Upper lobe of right lung (tissue), 1 donor: Measurements from ENCODE around the gene FBXO44. TPM values are rescaled to one million over a fixed set of nuclear protein-coding genes. Genes with fewer than 3 reads are reported as not detected.

ENCODE experiments used
- ATAC-seq: fragments of 200-7000 bp; cut with Tn5 transposase; one replicate; pipeline ENCODE4 v1.9.1; 2020; ENCODE audit warnings: mild to moderate bottlenecking, moderate library complexity
- DNase-seq: peaks from one replicate; pipeline ENCODE4 v3.0.0-alpha.2; 2020
- H3K27ac ChIP-seq: fragments of 200-600 bp; one replicate; pipeline ENCODE4 v1.8.0; 2022
- H3K27me3 ChIP-seq: fragments of 200-600 bp; one replicate; pipeline ENCODE4 v1.8.0; 2022; ENCODE audit warnings: mild to moderate bottlenecking
- H3K36me3 ChIP-seq: fragments of 200-600 bp; one replicate; pipeline ENCODE4 v1.8.0; 2022
- H3K4me1 ChIP-seq: fragments of 200-600 bp; one replicate; pipeline ENCODE4 v1.8.0; 2022
- H3K4me3 ChIP-seq: fragments of 200-600 bp; one replicate; pipeline ENCODE4 v1.8.0; 2022; ENCODE audit warnings: mild to moderate bottlenecking
- H3K9me3 ChIP-seq: fragments of 200-600 bp; one replicate; pipeline ENCODE4 v1.8.0; 2022
- CTCF ChIP-seq: fragments of 200-600 bp; IDR thresholded peaks from one replicate; pipeline ENCODE4 v1.8.0; 2022; ENCODE audit warnings: antibody characterized with exemption
- intact Hi-C: fragments of 100-400 bp; cut with DNase I; formaldehyde crosslinking; loops from one replicate; pipeline ENCODE4 v1.11.0; 2022
- total RNA-seq: library from RNA; stranded (reverse); fragmentation: NEBNext Ultra II Directional; extraction: Animal tissue kit (Norgen Biotek cat#: 25700); gene quantifications from one replicate; pipeline ENCODE4 v1.2.1, GENCODE V29; 2021
- donor health status: DM: no; HTN: yes; CAD: no; lungs with severe emphysema.

The FBXO44 gene
- total RNA-seq, 1 donor from 2014 or later = 19.8 TPM

DNA sequence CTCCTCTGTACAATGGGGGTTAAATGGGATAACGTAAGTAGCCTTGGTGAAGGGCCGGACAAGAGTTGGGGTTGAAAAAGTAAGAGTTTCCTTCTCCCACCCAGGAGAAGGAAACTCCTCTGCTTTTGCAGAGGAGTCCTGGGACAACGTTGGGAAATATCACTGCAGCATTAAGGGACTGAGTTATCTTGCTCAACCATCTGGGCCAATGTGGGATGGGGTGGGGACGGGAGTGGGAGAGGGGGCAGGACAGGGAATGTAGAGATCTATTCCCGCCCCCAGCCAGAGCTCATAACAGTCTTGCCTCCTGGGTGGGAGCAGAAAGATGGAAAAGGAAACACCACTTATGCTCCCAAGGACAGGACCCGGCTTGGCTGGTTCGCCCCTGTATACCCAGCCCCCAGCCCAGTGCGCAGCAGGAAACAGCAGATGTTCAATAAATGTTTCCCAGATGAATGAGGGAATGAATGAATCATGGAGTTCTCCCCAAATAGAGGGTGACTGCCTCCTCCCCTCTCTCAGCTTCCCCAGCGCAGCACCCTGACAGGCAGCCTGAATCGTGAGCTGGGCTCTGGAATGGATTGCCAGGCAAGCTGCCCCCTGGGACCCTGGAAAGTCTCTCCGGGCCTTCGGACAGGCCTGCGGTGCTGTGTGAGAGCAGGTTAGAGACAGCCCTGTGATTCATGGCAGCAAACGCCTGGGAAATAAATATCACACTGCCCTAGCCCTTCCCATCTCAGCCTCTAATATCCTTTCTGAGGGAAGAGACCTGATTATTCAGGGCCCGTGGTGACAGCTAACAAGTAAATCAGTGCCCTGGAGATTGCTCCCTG lies 25.3 kb upstream of the FBXO44 start:
- DNase-seq (no peak), ATAC-seq (no peak)
- H3K27me3 ChIP-seq = no peaks in the 10 kb centered on the region
- no peak overlapping the region for H3K27ac ChIP-seq
- no peak overlapping the region for H3K4me3 ChIP-seq
- no peaks in the 10 kb centered on the region for H3K4me1 ChIP-seq
- no peaks in the 10 kb centered on the region for H3K9me3 ChIP-seq
- intact Hi-C loops = no loop called here
- no peaks in the 10 kb centered on the region for H3K36me3 ChIP-seq
- TF ChIP-seq CTCF = no peak

DNA sequence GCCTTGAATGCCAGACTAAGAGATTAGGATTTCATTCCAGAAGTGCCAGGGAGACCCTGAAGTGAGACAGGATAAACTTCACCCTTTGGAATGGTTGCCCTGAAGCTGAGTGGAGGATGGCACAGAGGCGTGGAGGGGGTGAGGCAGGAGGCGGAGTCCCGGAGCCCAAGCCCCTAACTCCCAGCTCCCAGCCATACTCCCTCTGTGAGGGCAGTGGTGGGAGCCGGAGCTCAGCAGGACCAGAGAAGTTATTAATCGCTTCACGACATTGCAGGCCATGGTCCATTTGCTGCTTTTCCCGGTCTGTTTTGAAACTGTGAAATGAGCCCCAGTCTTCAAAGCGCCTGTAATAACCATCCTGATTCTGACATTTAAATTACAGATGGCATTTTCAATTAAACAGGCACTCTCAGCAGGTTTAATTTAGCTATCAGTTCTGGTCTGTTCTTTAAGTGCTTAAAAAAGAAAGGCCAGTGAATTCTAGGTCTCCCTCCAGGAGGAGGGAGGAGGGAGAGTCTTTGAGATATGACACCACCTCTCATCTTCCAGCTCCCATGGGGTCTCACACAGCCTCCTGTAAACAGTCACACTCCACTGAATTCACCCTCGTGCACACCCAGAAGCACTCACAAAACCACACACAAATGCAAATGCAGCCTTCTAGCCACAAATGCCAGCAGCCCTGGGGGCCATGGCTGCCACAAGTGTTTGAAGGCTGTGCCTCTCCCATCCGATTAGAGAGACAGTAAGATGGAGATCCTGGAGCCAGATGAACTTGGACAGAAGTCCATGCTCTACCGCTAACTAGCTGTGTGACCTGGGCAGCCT lies 20.1 kb upstream of the FBXO44 start:
- H3K4me3 ChIP-seq = no peak overlapping the region
- ATAC-seq = no peak
- no peaks in the 10 kb centered on the region for H3K9me3 ChIP-seq
- TF ChIP-seq CTCF = no peak
- H3K27me3 ChIP-seq = peaks cover 8% of the 10 kb centered on the region
- no peaks in the 10 kb centered on the region for H3K36me3 ChIP-seq
- DNase-seq = no peak
- H3K4me1 ChIP-seq = no peaks in the 10 kb centered on the region
- H3K27ac ChIP-seq = no peak overlapping the region
- intact Hi-C loops = no loop called here

DNA sequence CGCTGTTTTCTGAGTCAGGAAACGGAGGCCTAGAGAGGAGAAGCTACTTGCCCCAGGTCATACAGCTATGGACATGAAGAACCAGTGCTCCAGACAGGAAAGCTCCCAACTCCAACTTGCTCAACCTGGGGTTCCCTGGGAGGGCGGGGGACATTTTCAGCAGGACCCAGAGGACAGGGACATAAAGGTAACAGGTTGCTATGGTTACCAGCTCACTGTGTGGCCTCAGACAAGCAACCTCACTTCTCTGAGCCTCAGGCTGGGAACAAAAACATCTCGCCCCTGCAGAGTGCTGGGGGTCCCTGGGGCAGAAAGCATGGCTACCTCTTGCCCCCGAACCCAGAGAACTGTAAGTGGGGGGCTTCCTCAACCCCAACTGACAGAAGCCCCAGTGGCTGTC lies 16.6 kb upstream of the FBXO44 start:
- Histone ChIP-seq H3K36me3 (no peaks in the 10 kb centered on the region), H3K27ac (no peak overlapping the region), H3K27me3 (peaks cover 8% of the 10 kb centered on the region), H3K4me3 (no peak overlapping the region), H3K4me1 (no peaks in the 10 kb centered on the region), H3K9me3 (no peaks in the 10 kb centered on the region)
- DNase-seq = no peak
- intact Hi-C loops = no loop called here
- no peak for TF ChIP-seq CTCF
- ATAC-seq = no peak

DNA sequence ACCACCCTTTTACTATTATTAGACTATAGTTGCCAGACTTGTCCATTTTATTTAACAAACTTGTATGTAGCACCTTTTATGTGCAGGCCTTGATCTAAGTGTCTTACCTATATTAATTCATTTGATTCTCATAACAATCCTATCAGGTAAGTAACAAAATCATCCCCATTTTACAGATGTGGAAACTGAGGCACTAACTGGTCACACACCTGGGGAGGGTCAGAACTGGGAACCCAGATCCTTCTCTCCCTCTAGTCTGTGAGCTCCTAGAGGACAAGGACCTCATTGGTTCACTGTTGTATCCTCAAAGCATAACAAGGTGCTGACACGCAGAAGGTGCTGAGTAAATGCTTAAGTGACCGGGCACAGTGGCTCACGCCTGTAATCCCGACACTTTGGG lies 15.3 kb upstream of the FBXO44 start:
- no peak for ATAC-seq
- no peak overlapping the region for H3K27ac ChIP-seq
- H3K27me3 ChIP-seq = peaks cover 8% of the 10 kb centered on the region
- H3K36me3 ChIP-seq = no peaks in the 10 kb centered on the region
- no peaks in the 10 kb centered on the region for H3K4me1 ChIP-seq
- TF ChIP-seq CTCF = no peak
- DNase-seq = no peak
- no peaks in the 10 kb centered on the region for H3K9me3 ChIP-seq
- intact Hi-C loops = no loop called here
- no peak overlapping the region for H3K4me3 ChIP-seq

GRCh38 chr1:11640101-11640500 lies 14.6 kb upstream of the FBXO44 start:
- intact Hi-C loops = loop anchor here (10.0 kb wide), 2 partner anchors 165 to 395 kb away; partner anchors contain the start of gene DISP3
- ATAC-seq (no peak), DNase-seq (no peak)
- Histone ChIP-seq H3K4me1 (no peaks in the 10 kb centered on the region), H3K9me3 (no peaks in the 10 kb centered on the region), H3K4me3 (no peak overlapping the region), H3K36me3 (no peaks in the 10 kb centered on the region), H3K27me3 (peaks cover 8% of the 10 kb centered on the region), H3K27ac (no peak overlapping the region)
- TF ChIP-seq CTCF = no peak
